ENCODE results near the gene ST6GALNAC1. TPM values are rescaled to one million over a fixed set of nuclear protein-coding genes. Genes with fewer than 3 reads are reported as not detected.

ST6GALNAC1 gene
- total and polyA plus RNA-seq, 7 donors = 0.38 to 3.6 (median 0.56) TPM

DNA sequence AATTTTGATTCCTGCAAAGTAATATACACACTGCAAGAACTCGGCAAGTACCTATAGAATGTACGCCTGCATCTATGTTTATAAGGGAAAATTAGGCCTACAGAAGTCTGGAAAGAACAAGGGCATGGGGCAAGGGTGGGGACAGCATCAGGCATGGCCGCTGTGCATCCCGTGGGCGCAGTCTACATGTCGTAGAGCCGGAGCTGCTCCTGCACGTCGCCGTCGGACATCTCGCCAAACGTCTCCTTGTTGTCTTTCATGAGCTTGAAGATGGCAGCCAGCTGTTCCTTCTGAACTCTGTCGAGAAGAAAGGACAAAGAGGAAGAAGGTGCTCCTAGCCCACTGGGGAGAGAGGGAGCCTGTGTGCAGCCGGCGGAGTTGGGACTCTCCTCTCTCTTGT, 33.8 kb upstream of the ST6GALNAC1 start:
- Histone ChIP-seq H3K36me3 (ENCODE audit: insufficient read depth in 1 of 2, low read depth in 1 of 2) (peaks cover 0 to 34% of the 10 kb centered on the region in 2 donors), H3K27me3 (ENCODE audit: insufficient read depth in 3 of 3, low read length in 2 of 3) (no peaks in the 10 kb centered on the region), H3K4me1 (peaks cover 5% of the 10 kb centered on the region), H3K27ac (no peak overlapping the region), H3K9me3 (no peaks in the 10 kb centered on the region), H3K4me3 (no peak overlapping the region)
- TF ChIP-seq, protein P1, sequence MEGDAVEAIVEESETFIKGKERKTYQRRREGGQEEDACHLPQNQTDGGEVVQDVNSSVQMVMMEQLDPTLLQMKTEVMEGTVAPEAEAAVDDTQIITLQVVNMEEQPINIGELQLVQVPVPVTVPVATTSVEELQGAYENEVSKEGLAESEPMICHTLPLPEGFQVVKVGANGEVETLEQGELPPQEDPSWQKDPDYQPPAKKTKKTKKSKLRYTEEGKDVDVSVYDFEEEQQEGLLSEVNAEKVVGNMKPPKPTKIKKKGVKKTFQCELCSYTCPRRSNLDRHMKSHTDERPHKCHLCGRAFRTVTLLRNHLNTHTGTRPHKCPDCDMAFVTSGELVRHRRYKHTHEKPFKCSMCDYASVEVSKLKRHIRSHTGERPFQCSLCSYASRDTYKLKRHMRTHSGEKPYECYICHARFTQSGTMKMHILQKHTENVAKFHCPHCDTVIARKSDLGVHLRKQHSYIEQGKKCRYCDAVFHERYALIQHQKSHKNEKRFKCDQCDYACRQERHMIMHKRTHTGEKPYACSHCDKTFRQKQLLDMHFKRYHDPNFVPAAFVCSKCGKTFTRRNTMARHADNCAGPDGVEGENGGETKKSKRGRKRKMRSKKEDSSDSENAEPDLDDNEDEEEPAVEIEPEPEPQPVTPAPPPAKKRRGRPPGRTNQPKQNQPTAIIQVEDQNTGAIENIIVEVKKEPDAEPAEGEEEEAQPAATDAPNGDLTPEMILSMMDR (IDR thresholded peaks at IDR 0.05) = no peak
- ATAC-seq (no peak), DNase-seq (no peak)
- intact Hi-C loops (cut with DNase I) = no loop called here
- WGBS, 3 donors = 85 to 91% (median 87%) methylated on average over 16 of the region's 16 CpGs

DNA sequence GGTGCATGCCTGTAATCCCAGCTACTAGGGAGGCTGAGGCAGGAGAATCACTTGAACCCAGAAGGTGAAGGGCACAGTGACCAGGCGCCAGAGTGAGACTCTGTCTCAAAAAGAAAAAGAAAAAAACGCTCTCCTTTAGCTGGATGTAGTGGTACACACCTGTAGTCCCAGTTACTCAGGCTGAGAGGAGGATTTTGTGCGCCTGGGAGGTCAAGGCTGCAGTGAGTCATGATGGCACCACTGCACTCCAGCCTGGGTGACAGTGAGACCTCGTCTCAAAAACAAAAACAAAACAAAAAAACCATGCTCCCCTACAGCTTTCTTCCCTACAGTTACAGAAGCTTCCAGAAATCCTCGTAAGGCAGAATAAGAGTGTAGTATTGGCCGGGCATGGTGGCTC, 33.1 kb upstream of the ST6GALNAC1 start:
- TF ChIP-seq, protein P1 (IDR thresholded peaks at IDR 0.05) = no peak
- no peak for ATAC-seq
- intact Hi-C loops (cut with DNase I) = no loop called here
- WGBS, 3 donors = 85 to 96% (median 90%) methylated on average over 6 of the region's 6 CpGs
- Histone ChIP-seq H3K4me3 (no peak overlapping the region), H3K9me3 (no peaks in the 10 kb centered on the region), H3K36me3 (ENCODE audit: insufficient read depth in 1 of 2, low read depth in 1 of 2) (peaks cover 0 to 27% of the 10 kb centered on the region in 2 donors), H3K27ac (no peak overlapping the region), H3K4me1 (peaks cover 7% of the 10 kb centered on the region), H3K27me3 (ENCODE audit: insufficient read depth in 3 of 3, low read length in 2 of 3) (no peaks in the 10 kb centered on the region)
- no peak for DNase-seq

- ATAC-seq (no peak), DNase-seq (no peak)
- 89 to 96% (median 93%) methylated on average over 6 of the region's 6 CpGs for WGBS, 3 donors
- H3K4me3 ChIP-seq = no peak overlapping the region
- H3K9me3 ChIP-seq = no peaks in the 10 kb centered on the region
- peaks cover 7% of the 10 kb centered on the region for H3K4me1 ChIP-seq
- TF ChIP-seq, protein P1 (IDR thresholded peaks at IDR 0.05) = no peak
- no peak overlapping the region for H3K27ac ChIP-seq
- H3K27me3 ChIP-seq (ENCODE audit: insufficient read depth in 3 of 3, low read length in 2 of 3) = no peaks in the 10 kb centered on the region
- H3K36me3 ChIP-seq (ENCODE audit: insufficient read depth in 1 of 2, low read depth in 1 of 2) = peaks cover 0 to 23% of the 10 kb centered on the region in 2 donors
- intact Hi-C loops (cut with DNase I) = no loop called here
Observed at GRCh38 chr17:76675648-76676047, 32.1 kb upstream of the ST6GALNAC1 start.

- intact Hi-C loops (cut with DNase I) = no loop called here
- no peak overlapping the region for H3K27ac ChIP-seq
- peaks cover 7% of the 10 kb centered on the region for H3K4me1 ChIP-seq
- TF ChIP-seq, protein P1 (IDR thresholded peaks at IDR 0.05) = no peak
- ATAC-seq (no peak), DNase-seq (no peak)
- no peaks in the 10 kb centered on the region for H3K9me3 ChIP-seq
- H3K36me3 ChIP-seq (ENCODE audit: insufficient read depth in 1 of 2, low read depth in 1 of 2) = peaks cover 0 to 18% of the 10 kb centered on the region in 2 donors
- no peak overlapping the region for H3K4me3 ChIP-seq
- WGBS, 3 donors = 95 to 98% (median 95%) methylated on average over 5 of the region's 5 CpGs
- no peaks in the 10 kb centered on the region for H3K27me3 ChIP-seq (ENCODE audit: insufficient read depth in 3 of 3, low read length in 2 of 3)
Observed at GRCh38 chr17:76674600-76674999, 31.0 kb upstream of the ST6GALNAC1 start.

DNA sequence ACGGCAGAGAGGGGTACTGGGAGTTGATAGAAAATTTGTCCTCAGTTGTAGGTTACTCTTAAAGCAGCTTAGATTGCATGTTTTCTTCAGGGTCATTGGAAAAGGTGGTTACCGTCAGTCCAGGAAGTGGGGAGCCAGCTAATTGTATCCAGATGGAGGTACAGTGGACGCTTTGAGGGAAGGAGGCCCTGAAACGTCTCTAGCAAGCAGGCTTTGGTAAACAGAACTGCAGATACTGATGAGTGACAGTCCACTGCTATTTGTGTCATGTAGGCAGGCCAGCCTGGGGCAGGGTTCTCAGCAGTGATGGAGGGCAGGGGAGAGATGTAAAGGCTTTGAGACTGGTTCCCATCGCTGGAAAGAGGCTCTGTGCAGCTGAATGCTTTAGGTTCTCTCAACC, 30.2 kb upstream of the ST6GALNAC1 start:
- Histone ChIP-seq H3K9me3 (no peaks in the 10 kb centered on the region), H3K4me1 (peaks cover 7% of the 10 kb centered on the region), H3K27me3 (ENCODE audit: insufficient read depth in 3 of 3, low read length in 2 of 3) (no peaks in the 10 kb centered on the region), H3K27ac (no peak overlapping the region), H3K4me3 (no peak overlapping the region), H3K36me3 (ENCODE audit: insufficient read depth in 1 of 2, low read depth in 1 of 2) (peaks cover 0 to 18% of the 10 kb centered on the region in 2 donors)
- WGBS, 3 donors = 77 to 81% (median 78%) methylated on average over 5 of the region's 5 CpGs
- intact Hi-C loops (cut with DNase I) = no loop called here
- DNase-seq (no peak), ATAC-seq (no peak)
- TF ChIP-seq, protein P1 (IDR thresholded peaks at IDR 0.05) = no peak

Measured in psoas muscle (tissue), 8 donors.